IMR-90 (cell line): ENCODE results near the gene ACAD9.
"Not testable (repeated sequence)": the region's sequence is repeated elsewhere in the genome, so short reads cannot be mapped to it uniquely, and the experiment has no call there.

Experiments
- BHLHE40 ChIP-seq: fragments of 150-350 bp; IDR thresholded peaks from 2 replicates; pipeline ENCODE4 v1.6.1; 2016; ENCODE audit warnings: mild to moderate bottlenecking, low read depth, low read length
- CEBPB ChIP-seq: IDR thresholded peaks from 2 replicates; pipeline ENCODE4 v1.6.1; 2012; ENCODE audit warnings: low read depth, low read length, improper control_type of control experiment
- FOS ChIP-seq: fragments of 150-350 bp; IDR thresholded peaks from 2 replicates; pipeline ENCODE4 v1.6.1; 2016; ENCODE audit warnings: low read depth, low read length
- POLR2A ChIP-seq: IDR thresholded peaks from 2 replicates; pipeline ENCODE4 v1.6.1; 2012; ENCODE audit warnings: mild to moderate bottlenecking, low read depth, low read length
- RAD21 ChIP-seq: IDR thresholded peaks from 2 replicates; pipeline ENCODE4 v1.6.1; 2012; ENCODE audit warnings: low read length, improper control_type of control experiment
- SMC3 ChIP-seq: fragments of 150-350 bp; IDR thresholded peaks from 2 replicates; pipeline ENCODE4 v1.6.1; 2016; ENCODE audit warnings: low read depth, mild to moderate bottlenecking, antibody characterized with exemption, low read length, moderate library complexity
- TF ChIP-seq, protein P1 (sequence below): conservative IDR thresholded peaks from 2 replicates; pipeline ENCODE4 v1.5.1; 2012; ENCODE audit warnings: mild to moderate bottlenecking, low read depth, low read length, improper control_type of control experiment

DNA sequence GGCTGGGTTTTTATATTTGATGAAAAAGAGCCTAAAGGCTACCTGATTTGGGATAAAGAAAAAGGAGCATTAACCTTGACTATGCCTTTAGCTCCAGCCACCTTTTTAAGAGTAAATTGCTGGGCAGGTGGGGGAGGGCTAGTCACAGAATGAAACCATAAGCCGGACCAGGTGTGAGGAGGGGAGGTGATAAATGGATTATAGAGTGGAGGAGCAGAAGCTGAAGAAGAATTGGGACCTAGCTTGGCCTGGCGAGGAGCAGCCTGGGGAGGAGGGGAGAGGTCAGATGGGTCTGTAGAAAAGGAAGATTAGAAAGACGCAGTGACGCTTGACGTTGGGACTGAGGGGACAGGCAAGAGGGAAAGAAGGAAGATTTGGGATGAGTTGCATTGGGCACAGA, 46.4 kb upstream of the ACAD9 start:
- TF ChIP-seq POLR2A, CEBPB, FOS, SMC3, RAD21, BHLHE40: not testable (repeated sequence)
- TF ChIP-seq, protein P1, sequence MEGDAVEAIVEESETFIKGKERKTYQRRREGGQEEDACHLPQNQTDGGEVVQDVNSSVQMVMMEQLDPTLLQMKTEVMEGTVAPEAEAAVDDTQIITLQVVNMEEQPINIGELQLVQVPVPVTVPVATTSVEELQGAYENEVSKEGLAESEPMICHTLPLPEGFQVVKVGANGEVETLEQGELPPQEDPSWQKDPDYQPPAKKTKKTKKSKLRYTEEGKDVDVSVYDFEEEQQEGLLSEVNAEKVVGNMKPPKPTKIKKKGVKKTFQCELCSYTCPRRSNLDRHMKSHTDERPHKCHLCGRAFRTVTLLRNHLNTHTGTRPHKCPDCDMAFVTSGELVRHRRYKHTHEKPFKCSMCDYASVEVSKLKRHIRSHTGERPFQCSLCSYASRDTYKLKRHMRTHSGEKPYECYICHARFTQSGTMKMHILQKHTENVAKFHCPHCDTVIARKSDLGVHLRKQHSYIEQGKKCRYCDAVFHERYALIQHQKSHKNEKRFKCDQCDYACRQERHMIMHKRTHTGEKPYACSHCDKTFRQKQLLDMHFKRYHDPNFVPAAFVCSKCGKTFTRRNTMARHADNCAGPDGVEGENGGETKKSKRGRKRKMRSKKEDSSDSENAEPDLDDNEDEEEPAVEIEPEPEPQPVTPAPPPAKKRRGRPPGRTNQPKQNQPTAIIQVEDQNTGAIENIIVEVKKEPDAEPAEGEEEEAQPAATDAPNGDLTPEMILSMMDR, result not testable (repeated sequence)
